H1 (cell line): ENCODE data around the gene CBX2. TPM values are rescaled to one million over a fixed set of nuclear protein-coding genes. Genes with fewer than 3 reads are reported as not detected.

ENCODE experiments used
- CTCF ChIA-PET: fragments of 300-600 bp; sonication (Branson Sonifier 250); formaldehyde crosslinking; loops from one replicate; lab custom pipeline; 2021; ENCODE audit not compliant: partially characterized antibody; lab: Charles Lee
- POLR2A ChIA-PET: fragments of 300-600 bp; sonication (Branson Sonifier 250); formaldehyde crosslinking; loops from one replicate; lab custom pipeline; 2021; ENCODE audit warnings: inconsistent platforms; ENCODE audit not compliant: partially characterized antibody; lab: Charles Lee
- DNase-seq, 2 experiments: peaks; one replicate each; pipeline versions ENCODE4 v3.0.0 to v3.0.0-alpha.2; 2010 to 2022; ENCODE audit warnings: low spot score in 2 of 2, low read depth in 1 of 2, mixed read lengths in 1 of 2
- FAIRE-seq: peaks from 2 replicates; lab custom pipeline; 2011; peaks lifted over from hg19 to GRCh38; lab: Jason Lieb, UNC
- H2AFZ ChIP-seq: 2 replicates; pipeline ENCODE4 v1.8.1; 2012; ENCODE audit warnings: low read length, inconsistent platforms
- H2AK5ac ChIP-seq: 2 replicates; pipeline ENCODE4 v1.6.1; 2013; ENCODE audit warnings: low read depth, low read length
- H2BK120ac ChIP-seq: replicated peaks from 2 replicates; pipeline ENCODE3; 2013; ENCODE audit warnings: low read depth, low read length, inconsistent platforms
- H2BK12ac ChIP-seq: 2 replicates; pipeline ENCODE4 v1.6.1; 2013; ENCODE audit warnings: low read depth, low read length
- H2BK15ac ChIP-seq: 2 replicates; pipeline ENCODE4 v1.6.1; 2013; ENCODE audit warnings: low read length
- H2BK20ac ChIP-seq: 2 replicates; pipeline ENCODE4 v1.6.1; 2013; ENCODE audit warnings: low read length
- H2BK5ac ChIP-seq: 2 replicates; pipeline ENCODE4 v1.6.1; 2013; ENCODE audit warnings: low read depth, low read length
- H3K14ac ChIP-seq: 2 replicates; pipeline ENCODE4 v1.6.1; 2013; ENCODE audit warnings: inconsistent platforms; ENCODE audit not compliant: insufficient read length
- H3K18ac ChIP-seq: 2 replicates; pipeline ENCODE4 v1.6.1; 2013; ENCODE audit warnings: low read length; ENCODE audit errors: extremely low read depth
- H3K23ac ChIP-seq: 2 replicates; pipeline ENCODE4 v1.6.1; 2013; ENCODE audit warnings: inconsistent platforms; ENCODE audit not compliant: insufficient read length
- H3K23me2 ChIP-seq: 2 replicates; pipeline ENCODE4 v1.6.1; 2013; ENCODE audit warnings: low read depth, low read length
- H3K27ac ChIP-seq: 2 replicates; pipeline ENCODE4 v1.6.1; 2011; ENCODE audit warnings: low read depth, low read length, inconsistent platforms
- H3K27me3 ChIP-seq, 4 experiments: replicated peaks in 1 of 4; 1 replicate in 1 of 4; 2 replicates in 3 of 4; pipeline versions ENCODE4 v1.6.1 to v1.8.1; 2011 to 2013; ENCODE audit warnings: low read length in 3 of 4, mild to moderate bottlenecking in 3 of 4, inconsistent platforms in 2 of 4, mixed read lengths in 2 of 4, moderate library complexity in 1 of 4; ENCODE audit not compliant: control insufficient read depth in 3 of 4, insufficient read depth in 3 of 4; ENCODE audit errors: extremely low read depth in 1 of 4
- H3K36me3 ChIP-seq, 4 experiments: 2 replicates each; pipeline versions ENCODE4 v1.6.1 to v1.8.1; 2011 to 2013; ENCODE audit warnings: mild to moderate bottlenecking in 4 of 4, low read length in 3 of 4, moderate library complexity in 2 of 4, control low read depth in 1 of 4, inconsistent platforms in 1 of 4; ENCODE audit not compliant: insufficient read depth in 4 of 4, control insufficient read depth in 2 of 4
- H3K4ac ChIP-seq: replicated peaks from 2 replicates; pipeline ENCODE3; 2013; ENCODE audit warnings: low read length, low read depth, mixed read lengths, inconsistent platforms; ENCODE audit not compliant: insufficient read length
- H3K4me1 ChIP-seq, 4 experiments: replicated peaks in 1 of 4; 1 replicate in 1 of 4; 2 replicates in 3 of 4; pipeline versions ENCODE4 v1.6.1 to v1.8.1; 2011 to 2013; ENCODE audit warnings: low read length in 3 of 4, inconsistent platforms in 2 of 4, mixed read lengths in 1 of 4; ENCODE audit not compliant: insufficient read depth in 4 of 4, control insufficient read depth in 3 of 4
- H3K4me2 ChIP-seq, 2 experiments: 2 replicates each; pipeline versions ENCODE4 v1.6.1 to v1.8.1; 2011 to 2013; ENCODE audit warnings: low read depth in 2 of 2, low read length in 2 of 2, control low read depth in 1 of 2, inconsistent platforms in 1 of 2, mild to moderate bottlenecking in 1 of 2; ENCODE audit not compliant: insufficient read depth in 1 of 2
- H3K4me3 ChIP-seq, 4 experiments: fragments of 200-600, 300-600 bp in 1 of 4; sonication (generic), shearing (Covaris generic), sonication (Bioruptor Twin) in 1 of 4; 2 replicates each; pipeline versions ENCODE4 v1.5.1 to v1.8.1; 2011 to 2016; ENCODE audit warnings: low read length in 4 of 4, low read depth in 3 of 4, control low read depth in 2 of 4, inconsistent platforms in 2 of 4, mild to moderate bottlenecking in 2 of 4, mixed read lengths in 1 of 4, moderate library complexity in 1 of 4; ENCODE audit not compliant: insufficient read depth in 2 of 4; ENCODE audit errors: extremely low read depth in 1 of 4
- H3K56ac ChIP-seq: replicated peaks from 2 replicates; pipeline ENCODE3; 2013; ENCODE audit warnings: low read depth, mild to moderate bottlenecking, mixed read lengths, low read length, inconsistent platforms; ENCODE audit not compliant: insufficient read length
- H3K79me1 ChIP-seq: 2 replicates; pipeline ENCODE4 v1.6.1; 2013; ENCODE audit warnings: low read depth, low read length, control low read depth
- H3K79me2 ChIP-seq, 2 experiments: 2 replicates each; pipeline versions ENCODE4 v1.6.1 to v1.8.1; 2012 to 2013; ENCODE audit warnings: low read length in 2 of 2, mild to moderate bottlenecking in 2 of 2, inconsistent platforms in 1 of 2; ENCODE audit not compliant: insufficient read depth in 2 of 2, control insufficient read depth in 1 of 2
- H3K9ac ChIP-seq, 4 experiments: replicated peaks in 1 of 4; 1 replicate in 1 of 4; 2 replicates in 3 of 4; pipeline versions ENCODE4 v1.6.1 to v1.8.1; 2011 to 2013; ENCODE audit warnings: low read depth in 3 of 4, low read length in 3 of 4, control low read depth in 2 of 4, mild to moderate bottlenecking in 2 of 4, moderate library complexity in 2 of 4, inconsistent platforms in 1 of 4; ENCODE audit errors: extremely low read depth in 1 of 4
- H3K9me3 ChIP-seq, 2 experiments: 2 replicates each; pipeline versions ENCODE4 v1.6.1 to v1.8.1; 2012 to 2013; ENCODE audit warnings: mild to moderate bottlenecking in 2 of 2, moderate library complexity in 2 of 2, control low read depth in 1 of 2, inconsistent platforms in 1 of 2, low read depth in 1 of 2, low read length in 1 of 2, mixed read lengths in 1 of 2; ENCODE audit not compliant: insufficient read depth in 2 of 2
- H4K20me1 ChIP-seq, 2 experiments: replicated peaks in 1 of 2; 2 replicates each; pipeline versions ENCODE3 to v1.8.1; 2011 to 2013; ENCODE audit warnings: inconsistent platforms in 2 of 2, low read length in 2 of 2, mild to moderate bottlenecking in 1 of 2; ENCODE audit not compliant: insufficient read depth in 2 of 2, control insufficient read depth in 1 of 2
- H4K5ac ChIP-seq: 2 replicates; pipeline ENCODE4 v1.6.1; 2013; ENCODE audit warnings: low read length, low read depth, mixed read lengths, inconsistent platforms; ENCODE audit not compliant: insufficient read length
- H4K8ac ChIP-seq: 2 replicates; pipeline ENCODE4 v1.8.0; 2013; ENCODE audit warnings: mild to moderate bottlenecking, moderate library complexity, low read length, inconsistent platforms; ENCODE audit not compliant: insufficient read depth; ENCODE audit errors: extremely low read depth
- H4K91ac ChIP-seq: replicated peaks from 2 replicates; pipeline ENCODE3; 2013; ENCODE audit warnings: low read length, mixed read lengths, inconsistent platforms; ENCODE audit not compliant: insufficient read length
- CREB1 ChIP-seq: IDR thresholded peaks from 2 replicates; pipeline ENCODE4 v1.6.1; 2012; ENCODE audit warnings: inconsistent platforms
- EP300 ChIP-seq, 2 experiments: IDR thresholded peaks; 1 replicate in 1 of 2; 2 replicates in 1 of 2; pipeline ENCODE4 v1.6.1; 2011 to 2012; ENCODE audit warnings: low read depth in 2 of 2, low read length in 2 of 2, mild to moderate bottlenecking in 2 of 2, borderline replicate concordance in 1 of 2, inconsistent platforms in 1 of 2, moderate library complexity in 1 of 2
- HDAC2 ChIP-seq, 2 experiments: fragments of 300-600 bp in 1 of 2; sonication (generic) in 1 of 2; IDR thresholded peaks; 2 replicates each; pipeline ENCODE4 v1.6.1; 2011 to 2012; ENCODE audit warnings: low read depth in 2 of 2, low read length in 2 of 2, mild to moderate bottlenecking in 2 of 2, moderate library complexity in 2 of 2, borderline replicate concordance in 1 of 2, inconsistent platforms in 1 of 2
- POLR2A ChIP-seq, 2 experiments: IDR thresholded peaks; 1 replicate in 1 of 2; 2 replicates in 1 of 2; pipeline ENCODE4 v1.6.1; 2011; ENCODE audit warnings: low read depth in 2 of 2, low read length in 2 of 2, mild to moderate bottlenecking in 2 of 2; ENCODE audit errors: control extremely low read depth in 1 of 2
- RAD21 ChIP-seq, 2 experiments: IDR thresholded peaks in 1 of 2; conservative IDR thresholded peaks in 1 of 2; 2 replicates each; pipeline ENCODE4 v1.6.1; 2011; ENCODE audit warnings: low read depth in 2 of 2, low read length in 2 of 2, improper control_type of control experiment in 1 of 2, inconsistent platforms in 1 of 2, mild to moderate bottlenecking in 1 of 2, moderate library complexity in 1 of 2
- RFX5 ChIP-seq: IDR thresholded peaks from 2 replicates; pipeline ENCODE4 v1.6.1; 2011; ENCODE audit warnings: low read depth, low read length, improper control_type of control experiment, borderline replicate concordance
- SP4 ChIP-seq: IDR thresholded peaks from 2 replicates; pipeline ENCODE4 v1.6.1; 2012; ENCODE audit warnings: low read length, inconsistent platforms
- SUZ12 ChIP-seq: fragments of 200-600 bp; sonication (generic); IDR thresholded peaks from 2 replicates; pipeline ENCODE4 v1.6.1; 2012; ENCODE audit warnings: mild to moderate bottlenecking, inconsistent platforms, low read length, moderate library complexity, mixed read lengths
- TEAD4 ChIP-seq: IDR thresholded peaks from 2 replicates; pipeline ENCODE4 v1.6.1; 2012; ENCODE audit warnings: low read depth, low read length, inconsistent platforms, mixed read lengths
- WGBS, 2 experiments: shearing (Covaris generic) in 1 of 2; methylation state at CpG; one replicate each; pipeline versions ENCODE4 v1.1.6 to v1.1.7; 2013 to 2015; ENCODE audit warnings: low lambda C conversion rate in 2 of 2, mixed read lengths in 2 of 2, inconsistent platforms in 1 of 2, low coverage in 1 of 2, missing lambda C conversion rate in 1 of 2; ENCODE audit not compliant: insufficient replicate concordance in 2 of 2, insufficient coverage in 1 of 2, insufficient read length in 1 of 2; ENCODE audit errors: extremely low coverage in 1 of 2, missing lambda C conversion rate in 1 of 2; 5-methylcytosine and 5-hydroxymethylcytosine counted together
- polyA plus RNA-seq, 7 experiments: library from polyadenylated mRNA; depleted of rRNA in 3 of 7; stranded (reverse) in 5 of 7; unstranded in 2 of 7; fragments of >200 nt in 5 of 7; fragments of 200-250 nt in 2 of 7; gene quantifications; 1 replicate in 5 of 7; 2 replicates in 1 of 7; 4 replicates in 1 of 7; pipeline versions ENCODE4 v1.2.1 to v1.2.3, GENCODE V29; 2011 to 2013; ENCODE audit warnings: missing spikeins in 2 of 7, mixed read lengths in 2 of 7
- total RNA-seq: library from RNA; stranded (reverse); fragmentation: NEBNext Ultra II Directional; extraction: Animal tissue kit (Norgen Biotek cat#: 25700); gene quantifications from 2 replicates; pipeline ENCODE4 v1.2.1, GENCODE V29; 2021
- TF ChIP-seq, protein P1 (sequence below): IDR thresholded peaks from 2 replicates; pipeline ENCODE4 v1.6.1; 2012; ENCODE audit warnings: inconsistent platforms

The CBX2 gene
- total and polyA plus RNA-seq, 2 of the 8 experiments (the other 6 are each of a cell fraction or from before 2014, with no cell fraction given): 64.3 to 83.9 TPM

DNA sequence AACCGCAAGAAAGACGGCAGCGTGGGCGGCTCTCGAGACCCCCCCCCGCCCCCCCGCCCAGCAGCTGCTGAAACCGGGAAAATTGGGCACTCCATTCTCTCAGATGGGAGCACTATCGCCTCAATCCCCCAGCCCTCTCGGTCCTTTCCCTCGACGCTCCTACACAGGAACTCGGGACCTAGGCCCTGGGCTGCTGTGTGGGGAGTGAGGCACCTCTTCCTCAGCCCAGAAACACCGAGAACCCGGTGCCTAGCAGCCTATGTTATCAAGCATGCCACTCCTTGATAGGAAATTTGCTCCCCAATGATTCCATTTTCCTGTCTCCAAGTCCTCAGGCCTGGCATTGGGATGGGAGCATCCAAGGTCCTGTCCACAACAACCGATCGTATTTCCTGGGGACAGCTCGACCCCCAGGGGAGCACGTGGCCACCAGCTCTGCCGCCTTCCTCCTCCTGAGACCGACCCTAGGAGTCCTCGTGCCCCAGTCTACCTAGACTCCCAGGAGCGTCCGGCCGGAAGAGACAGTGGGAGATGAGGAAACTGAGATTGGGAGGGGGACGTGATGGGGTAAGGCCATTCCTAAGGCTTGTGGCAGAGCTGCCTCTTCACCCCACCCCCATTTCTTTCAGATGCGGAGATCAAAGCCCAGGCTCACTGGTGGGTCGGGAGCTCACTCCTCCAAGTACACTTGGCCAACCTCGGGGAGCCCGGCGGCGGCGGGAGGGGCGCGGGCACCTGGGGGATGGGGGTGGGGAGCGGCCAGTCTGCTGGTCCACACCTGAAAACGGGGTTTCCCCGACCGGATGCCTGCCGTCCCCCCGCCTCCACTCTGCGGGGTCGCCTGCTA, 36.4 kb downstream of the CBX2 start:
- peak overlapping the region; percentile 7 for H4K91ac ChIP-seq
- H3K9ac ChIP-seq: no peak overlapping the region
- 0 out of 2 replicates have a peak overlapping the region, but pooled peaks have one; percentile 82 for H2BK12ac ChIP-seq
- H3K4me1 ChIP-seq: peaks cover 0 to 34% (median 29%) of the 10 kb centered on the region in 4 experiments; a peak in 6 of 7 replicates
- peak overlapping the region; percentile 85 for H3K18ac ChIP-seq
- DNase-seq (peak in 1 of 2 experiments; percentile 78), FAIRE-seq (no peak)
- H3K4me2 ChIP-seq: peak overlapping the region; percentile 65 to 68
- no peaks in the 10 kb centered on the region for H3K79me2 ChIP-seq
- peak overlapping the region; percentile 72; the same call in 1 of the 2 replicates for H2BK20ac ChIP-seq
- peak overlapping the region; percentile 1 to 51 (median 18); a peak in 4 of 8 replicates for H3K4me3 ChIP-seq
- no peak overlapping the region for H2AFZ ChIP-seq
- H4K5ac ChIP-seq: no peak overlapping the region
- ChIA-PET POLR2A (interaction anchor here (0.9 to 24.0 kb wide), 13 partner anchors 8 to 135 kb away, joined by 3 to 374 read pairs (median 5); partner anchors contain the start of genes CBX4 and CBX8), CTCF (interaction anchor here (1.4 to 24.7 kb wide), 6 partner anchors 8 to 71 kb away, joined by 3 to 576 read pairs (median 57); partner anchors contain the start of genes CBX4 and CBX8)
- H2AK5ac ChIP-seq: peak overlapping the region; percentile 85; the same call in 1 of the 2 replicates
- H3K4ac ChIP-seq: peak overlapping the region; percentile 6
- H3K23ac ChIP-seq: no peak overlapping the region
- H3K56ac ChIP-seq: no peak overlapping the region
- no peak overlapping the region for H2BK120ac ChIP-seq
- WGBS, 2 experiments: 6% methylated on average over 28 of the region's 43 CpGs; no CpG with 5 or more reads in 1 of the 2 experiments
- peaks cover 81 to 95% (median 94%) of the 10 kb centered on the region in 4 experiments for H3K27me3 ChIP-seq
- H3K27ac ChIP-seq: no peak overlapping the region
- peaks cover 0 to 10% of the 10 kb centered on the region in 2 experiments for H4K20me1 ChIP-seq
- peaks cover 0 to 15% (median 0%) of the 10 kb centered on the region in 4 experiments; a peak in 1 of 8 replicates for H3K36me3 ChIP-seq
- no peaks in the 10 kb centered on the region for H3K79me1 ChIP-seq
- H3K9me3 ChIP-seq: no peaks in the 10 kb centered on the region
- no peak overlapping the region for H3K14ac ChIP-seq
- peak overlapping the region; percentile 34; the same call in 1 of the 2 replicates for H2BK15ac ChIP-seq
- peak overlapping the region; percentile 89; the same call in 1 of the 2 replicates for H4K8ac ChIP-seq
- no peak overlapping the region; the same call in 1 of the 2 replicates for H2BK5ac ChIP-seq
- H3K23me2 ChIP-seq: peaks cover 6% of the 10 kb centered on the region; the same call in 1 of the 2 replicates
- TF ChIP-seq RAD21 (IDR thresholded peaks at IDR 0.05 in 1 of 2, conservative IDR thresholded peaks at IDR 0.05 in 1 of 2; ENCODE audit: low read depth in 2 of 2, low read length in 2 of 2) (no peak), RFX5 (no peak), CREB1 (0 out of 2 replicates have a peak, but pooled peaks have one; percentile 14), HDAC2 (IDR thresholded peaks at IDR 0.05; ENCODE audit: borderline replicate concordance in 1 of 2, low read depth in 2 of 2, low read length in 2 of 2) (no peak), POLR2A (IDR thresholded peaks at IDR 0.05; ENCODE audit: control extremely low read depth in 1 of 2, low read depth in 2 of 2, low read length in 2 of 2) (no peak), SUZ12 (peak; percentile 19), SP4 (no peak), TEAD4 (no peak), EP300 (IDR thresholded peaks at IDR 0.05; ENCODE audit: borderline replicate concordance in 1 of 2, low read depth in 2 of 2, low read length in 2 of 2) (no peak)
- TF ChIP-seq, protein P1, sequence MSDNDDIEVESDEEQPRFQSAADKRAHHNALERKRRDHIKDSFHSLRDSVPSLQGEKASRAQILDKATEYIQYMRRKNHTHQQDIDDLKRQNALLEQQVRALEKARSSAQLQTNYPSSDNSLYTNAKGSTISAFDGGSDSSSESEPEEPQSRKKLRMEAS: peak; percentile 86
